ENCODE measurements around the gene RHOT2. TPM values are rescaled to one million over a fixed set of nuclear protein-coding genes. Genes with fewer than 3 reads are reported as not detected.
A peak's percentile ranks its signal among the peaks of the same experiment; 100 is the strongest.

RHOT2 gene
- total and polyA plus RNA-seq, 10 of the 15 experiments (the other 5 are each of a cell fraction or from before 2014, with no cell fraction given), result 3.7 to 174 (median 69.8) TPM

DNA sequence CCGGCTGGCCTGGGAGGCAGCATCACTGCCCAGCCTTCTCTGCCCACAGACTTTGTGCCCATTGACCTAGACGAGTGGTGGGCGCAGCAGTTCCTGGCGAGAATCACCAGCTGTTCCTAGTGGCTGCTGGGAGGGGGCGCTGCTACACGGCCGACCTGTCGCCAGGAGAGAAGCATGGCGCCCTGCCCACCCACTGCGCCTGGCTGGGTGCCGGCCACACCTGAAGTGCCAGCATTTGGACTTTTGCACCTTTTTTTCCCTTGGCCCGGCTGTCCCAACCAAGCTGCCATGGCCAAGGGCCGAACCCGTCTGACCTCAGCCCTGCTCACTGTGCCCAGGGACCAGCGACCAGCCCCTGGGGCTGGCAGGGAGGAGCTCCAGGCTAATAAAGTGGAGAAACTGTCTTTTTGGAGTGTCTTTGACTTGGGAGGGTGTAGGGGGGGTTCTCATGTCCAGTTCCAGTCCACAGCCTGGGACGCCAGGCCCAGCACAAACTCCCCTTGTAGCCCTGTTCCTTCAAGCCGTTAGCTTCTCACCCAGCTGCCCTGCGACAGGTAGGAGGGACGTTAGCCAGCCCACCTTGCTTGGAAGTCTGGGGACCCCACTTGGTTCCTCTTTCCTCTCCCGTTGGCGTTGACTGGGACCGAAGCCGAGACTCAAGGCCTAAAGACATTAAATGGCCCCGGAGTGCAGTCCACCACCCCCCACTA, 19.7 kb upstream of the RHOT2 start (continued):
- TF ChIP-seq RUNX3 (IDR thresholded peaks at IDR 0.05; ENCODE audit: low read length), result peak; percentile 34; the same call in 1 of the 2 replicates
- peak; percentile 92 for TF ChIP-seq SMARCA5 (IDR thresholded peaks at IDR 0.05)
- peak; percentile 90 for TF ChIP-seq YY1 (IDR thresholded peaks at IDR 0.05; ENCODE audit: low read depth, low read length)
- TF ChIP-seq, protein P1, sequence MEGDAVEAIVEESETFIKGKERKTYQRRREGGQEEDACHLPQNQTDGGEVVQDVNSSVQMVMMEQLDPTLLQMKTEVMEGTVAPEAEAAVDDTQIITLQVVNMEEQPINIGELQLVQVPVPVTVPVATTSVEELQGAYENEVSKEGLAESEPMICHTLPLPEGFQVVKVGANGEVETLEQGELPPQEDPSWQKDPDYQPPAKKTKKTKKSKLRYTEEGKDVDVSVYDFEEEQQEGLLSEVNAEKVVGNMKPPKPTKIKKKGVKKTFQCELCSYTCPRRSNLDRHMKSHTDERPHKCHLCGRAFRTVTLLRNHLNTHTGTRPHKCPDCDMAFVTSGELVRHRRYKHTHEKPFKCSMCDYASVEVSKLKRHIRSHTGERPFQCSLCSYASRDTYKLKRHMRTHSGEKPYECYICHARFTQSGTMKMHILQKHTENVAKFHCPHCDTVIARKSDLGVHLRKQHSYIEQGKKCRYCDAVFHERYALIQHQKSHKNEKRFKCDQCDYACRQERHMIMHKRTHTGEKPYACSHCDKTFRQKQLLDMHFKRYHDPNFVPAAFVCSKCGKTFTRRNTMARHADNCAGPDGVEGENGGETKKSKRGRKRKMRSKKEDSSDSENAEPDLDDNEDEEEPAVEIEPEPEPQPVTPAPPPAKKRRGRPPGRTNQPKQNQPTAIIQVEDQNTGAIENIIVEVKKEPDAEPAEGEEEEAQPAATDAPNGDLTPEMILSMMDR (IDR thresholded peaks at IDR 0.05 in 2 of 3, conservative IDR thresholded peaks at IDR 0.05 in 1 of 3; ENCODE audit: control insufficient read depth in 2 of 3, extremely low read depth in 1 of 3, insufficient read depth in 1 of 3, low read depth in 3 of 3, low read length in 3 of 3), result peak; percentile 65 to 82 (median 73)

DNA sequence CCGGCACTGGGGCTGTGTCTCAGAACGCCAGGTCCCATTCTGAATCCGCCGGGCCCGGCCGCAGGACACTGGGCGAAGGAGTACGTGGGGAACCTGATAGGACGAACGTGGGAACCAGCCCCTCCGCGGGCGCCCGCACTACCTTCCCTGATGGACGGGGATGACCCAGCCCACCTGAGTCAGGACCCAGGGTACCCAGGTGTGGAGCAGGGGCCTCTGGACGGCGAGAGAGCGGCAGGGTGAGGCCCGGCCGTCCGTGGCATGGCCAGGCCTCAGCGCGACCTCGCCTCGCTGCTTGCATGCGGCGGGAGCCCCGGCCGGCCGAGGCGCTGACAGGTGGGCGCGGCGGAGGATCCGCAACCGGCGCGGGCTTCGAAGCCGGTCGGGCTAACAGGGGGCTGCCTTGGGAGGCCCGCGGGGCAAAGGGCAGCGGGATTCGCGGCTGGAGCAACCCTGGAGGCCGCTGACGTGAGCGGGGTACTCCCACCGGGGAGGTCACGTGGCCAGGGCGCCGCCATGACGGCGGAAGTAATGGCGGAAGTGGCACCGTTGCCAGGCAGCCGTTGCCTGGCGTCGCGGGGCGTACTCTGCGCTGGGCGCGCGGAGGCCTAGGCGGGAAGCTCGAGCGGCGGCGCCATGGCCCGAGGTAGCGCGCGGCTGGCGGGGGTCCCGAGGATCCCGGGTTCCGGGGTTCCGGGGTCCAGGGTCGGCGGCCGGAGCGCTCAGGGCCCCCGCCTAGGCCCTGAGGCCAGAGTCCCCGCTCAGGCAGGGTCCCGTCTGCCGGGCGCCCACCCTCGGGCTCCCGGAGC, 18.9 kb upstream of the RHOT2 start, which contains the start of gene WDR90:
WDR90 (plus strand) TSS at position 585 of the 809 bp plus-strand sequence; CDS start at position 637, 52 bp downstream.
- FAIRE-seq (peak; percentile 98), DNase-seq (ENCODE audit: low read depth, low spot score) (peak; percentile 61), ATAC-seq (peak; percentile 93)
- peak within 1 kb of the TSS; percentile 80 for H3K27ac ChIP-seq (ENCODE audit: control insufficient read depth, insufficient read depth)
- H3K9me3 ChIP-seq (replicated peaks; ENCODE audit: control insufficient read depth, insufficient read depth, low read length), result no peaks in the 10 kb centered on the region
- TSS peak; percentile 88 for BruUV-seq (replicated peaks)
- intact Hi-C loops (cut with micrococcal nuclease; ENCODE audit: unreplicated experiment), result no loop called here
- no peaks in the 10 kb centered on the region for H3K27me3 ChIP-seq (replicated peaks in 1 of 2; ENCODE audit: control insufficient read depth in 2 of 2, insufficient read depth in 2 of 2, low read length in 1 of 2)
- CTCF ChIA-PET, result interaction anchor here (1.2 to 3.1 kb wide), 4 partner anchors 10 to 19 kb away, joined by 5 to 11 read pairs (median 9); partner anchors contain the start of genes METTL26 and RHOT2
- in situ Hi-C loops (cut with MboI), result no loop called here
- peak within 1 kb of the TSS; percentile 95 for H3K4me2 ChIP-seq (ENCODE audit: control insufficient read depth, insufficient read depth)
- RAD21 ChIA-PET (ENCODE audit: unreplicated experiment), result interaction anchor here (1.8 to 3.4 kb wide), 2 partner anchors 12 kb away, joined by 7 to 13 read pairs; partner anchors contain the start of gene METTL26
- SMC1A ChIA-PET (ENCODE audit: uncharacterized antibody, unreplicated experiment), result interaction anchor here (0.8 kb wide), 1 partner anchor 12 kb away, joined by 5 read pairs; the partner anchor contains the start of gene METTL26
- WGBS (ENCODE audit: insufficient coverage, insufficient replicate concordance, low lambda C conversion rate, missing lambda C conversion rate), result 1% methylated on average over 77 of the region's 91 CpGs
- H3K36me3 ChIP-seq (ENCODE audit: control insufficient read depth in 2 of 2, insufficient read depth in 2 of 2, low read length in 1 of 2), result peaks cover 0 to 3% of the 10 kb centered on the region in 2 experiments; a peak in 2 of 4 replicates
- peak within 1 kb of the TSS; percentile 76 for H2AFZ ChIP-seq (ENCODE audit: control insufficient read depth, low read depth, low read length)
- peak within 1 kb of the TSS; percentile 70 for H3K4me3 ChIP-seq
- peak within 1 kb of the TSS; percentile 92 for H3K9ac ChIP-seq (ENCODE audit: control insufficient read depth, insufficient read depth, low read length)
- POLR2A ChIA-PET, result interaction anchor here (1.0 to 1.2 kb wide), 2 partner anchors 13 to 19 kb away, joined by 3 to 4 read pairs; partner anchors contain the start of genes METTL26 and RHOT2
- no peaks in the 10 kb centered on the region for H4K20me1 ChIP-seq (ENCODE audit: control insufficient read depth, insufficient read depth)
- peaks cover 19% of the 10 kb centered on the region for H3K79me2 ChIP-seq (ENCODE audit: control insufficient read depth, insufficient read depth, low read length)
- H3K4me1 ChIP-seq (ENCODE audit: control insufficient read depth, insufficient read depth, low read length), result peaks cover 9% of the 10 kb centered on the region
- TF ChIP-seq EZH2 (IDR thresholded peaks at IDR 0.05; ENCODE audit: borderline replicate concordance, control insufficient read depth, low read depth, low read length) (no peak), SUPT20H (IDR thresholded peaks at IDR 0.05; ENCODE audit: borderline replicate concordance, control insufficient read depth, low read depth, low read length) (no peak), KAT2A (conservative IDR thresholded peaks at IDR 0.05; ENCODE audit: control insufficient read depth, low read depth, low read length) (no peak), POLR2AphosphoS5 (IDR thresholded peaks at IDR 0.05; ENCODE audit: low read length) (peak; percentile 68; the same call in 1 of the 2 replicates), RUNX3 (IDR thresholded peaks at IDR 0.05; ENCODE audit: low read length) (no peak), NFYB (IDR thresholded peaks at IDR 0.05; ENCODE audit: insufficient read depth, low read depth, low read length) (no peak), HDAC6 (IDR thresholded peaks at IDR 0.05; ENCODE audit: unreplicated experiment) (no peak), TAF1 (IDR thresholded peaks at IDR 0.05; ENCODE audit: borderline replicate concordance, low read depth, low read length) (peak; percentile 25; the same call in 1 of the 2 replicates), RB1 (IDR thresholded peaks at IDR 0.05; ENCODE audit: borderline replicate concordance) (peak; percentile 98; the same call in 1 of the 2 replicates), YY1 (IDR thresholded peaks at IDR 0.05; ENCODE audit: low read depth, low read length) (peak; percentile 98)
- TF ChIP-seq, protein P2, sequence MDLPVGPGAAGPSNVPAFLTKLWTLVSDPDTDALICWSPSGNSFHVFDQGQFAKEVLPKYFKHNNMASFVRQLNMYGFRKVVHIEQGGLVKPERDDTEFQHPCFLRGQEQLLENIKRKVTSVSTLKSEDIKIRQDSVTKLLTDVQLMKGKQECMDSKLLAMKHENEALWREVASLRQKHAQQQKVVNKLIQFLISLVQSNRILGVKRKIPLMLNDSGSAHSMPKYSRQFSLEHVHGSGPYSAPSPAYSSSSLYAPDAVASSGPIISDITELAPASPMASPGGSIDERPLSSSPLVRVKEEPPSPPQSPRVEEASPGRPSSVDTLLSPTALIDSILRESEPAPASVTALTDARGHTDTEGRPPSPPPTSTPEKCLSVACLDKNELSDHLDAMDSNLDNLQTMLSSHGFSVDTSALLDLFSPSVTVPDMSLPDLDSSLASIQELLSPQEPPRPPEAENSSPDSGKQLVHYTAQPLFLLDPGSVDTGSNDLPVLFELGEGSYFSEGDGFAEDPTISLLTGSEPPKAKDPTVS (IDR thresholded peaks at IDR 0.05; ENCODE audit: low read depth, low read length), result no peak
- TF ChIP-seq, protein P3, sequence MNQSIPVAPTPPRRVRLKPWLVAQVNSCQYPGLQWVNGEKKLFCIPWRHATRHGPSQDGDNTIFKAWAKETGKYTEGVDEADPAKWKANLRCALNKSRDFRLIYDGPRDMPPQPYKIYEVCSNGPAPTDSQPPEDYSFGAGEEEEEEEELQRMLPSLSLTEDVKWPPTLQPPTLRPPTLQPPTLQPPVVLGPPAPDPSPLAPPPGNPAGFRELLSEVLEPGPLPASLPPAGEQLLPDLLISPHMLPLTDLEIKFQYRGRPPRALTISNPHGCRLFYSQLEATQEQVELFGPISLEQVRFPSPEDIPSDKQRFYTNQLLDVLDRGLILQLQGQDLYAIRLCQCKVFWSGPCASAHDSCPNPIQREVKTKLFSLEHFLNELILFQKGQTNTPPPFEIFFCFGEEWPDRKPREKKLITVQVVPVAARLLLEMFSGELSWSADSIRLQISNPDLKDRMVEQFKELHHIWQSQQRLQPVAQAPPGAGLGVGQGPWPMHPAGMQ (IDR thresholded peaks at IDR 0.05; ENCODE audit: borderline replicate concordance), result no peak

All from GM12878 (cell line).